K562 (cell line): ENCODE data around the gene ZNF814. TPM values are rescaled to one million over a fixed set of nuclear protein-coding genes. Genes with fewer than 3 reads are reported as not detected.
"Not testable (repeated sequence)": the region's sequence is repeated elsewhere in the genome, so short reads cannot be mapped to it uniquely, and the experiment has no call there.

Source experiments
- ATAC-seq: fragments of 200-7000 bp; cut with Tn5 transposase; 3 replicates; pipeline ENCODE4 v1.9.1; 2020; ENCODE audit warnings: moderate library complexity
- BruUV-seq: library from RNA; stranded (reverse); fragments of 400-500 nt; replicated peaks from 2 replicates; lab custom pipeline; 2021; lab: Mats Ljungman, UMichigan
- CTCF ChIA-PET: fragments of 300-600 bp; formaldehyde crosslinking; extraction: SDS; loops from one replicate; lab custom pipeline; 2021; ENCODE audit warnings: low intra/inter-chr PET ratio; lab: Yijun Ruan, JAX
- POLR2A ChIA-PET: fragments of 300-600, 350-650 bp; sonication (Branson Sonifier 250); formaldehyde crosslinking; extraction: SDS; loops from one replicate; lab custom pipeline; 2021; ENCODE audit warnings: antibody characterized with exemption, inconsistent platforms; lab: Yijun Ruan, JAX
- DNase-seq, 4 experiments: peaks; one replicate each; pipeline versions ENCODE4 v3.0.0 to v3.0.0-alpha.2; 2011 to 2018; ENCODE audit warnings: low spot score in 3 of 4, mixed read lengths in 3 of 4; ENCODE audit errors: extremely low read depth in 1 of 4
- FAIRE-seq: peaks from 2 replicates; lab custom pipeline; 2011; peaks lifted over from hg19 to GRCh38; lab: Jason Lieb, UNC
- H2AFZ ChIP-seq: 2 replicates; pipeline ENCODE4 v1.6.0; 2011; ENCODE audit warnings: low read depth, low read length, control low read depth, inconsistent platforms
- H3K27ac ChIP-seq: fragments of 200-600 bp; 3 replicates; pipeline ENCODE4 v1.8.0; 2011; ENCODE audit warnings: low read depth, mild to moderate bottlenecking, control low read depth, inconsistent platforms, low read length, moderate library complexity, mixed read lengths; ENCODE audit errors: extremely low read depth
- H3K27me3 ChIP-seq, 2 experiments: fragments of 300-600 bp in 1 of 2; 2 replicates in 1 of 2; 3 replicates in 1 of 2; pipeline versions ENCODE4 v1.6.0 to v1.8.0; 2011; ENCODE audit warnings: inconsistent platforms in 2 of 2, low read length in 2 of 2, mild to moderate bottlenecking in 1 of 2, mixed read lengths in 1 of 2, moderate library complexity in 1 of 2; ENCODE audit not compliant: control insufficient read depth in 2 of 2, insufficient read depth in 2 of 2
- H3K36me3 ChIP-seq: fragments of 300-600 bp; 3 replicates; pipeline ENCODE4 v1.8.0; 2011; ENCODE audit warnings: mild to moderate bottlenecking, low read length, inconsistent platforms; ENCODE audit not compliant: control insufficient read depth, insufficient read depth
- H3K4me1 ChIP-seq, 2 experiments: fragments of 200-600 bp in 1 of 2; replicated peaks in 1 of 2; 2 replicates in 1 of 2; 3 replicates in 1 of 2; pipeline versions ENCODE4 v1.5.1 to v1.8.0; 2011; ENCODE audit warnings: inconsistent platforms in 2 of 2, low read length in 2 of 2, mild to moderate bottlenecking in 1 of 2, mixed read lengths in 1 of 2, moderate library complexity in 1 of 2; ENCODE audit not compliant: control insufficient read depth in 2 of 2, insufficient read depth in 2 of 2
- H3K4me2 ChIP-seq: 2 replicates; pipeline ENCODE4 v1.6.1; 2011; ENCODE audit warnings: low read length, control low read depth, inconsistent platforms, mixed read lengths; ENCODE audit not compliant: insufficient read depth
- H3K4me3 ChIP-seq: fragments of 200-600 bp; sonication (generic), shearing (Covaris generic); 2 replicates; pipeline ENCODE4 v1.5.1; 2016; ENCODE audit warnings: control low read depth, inconsistent platforms
- H3K79me2 ChIP-seq: fragments of 200-600 bp; 3 replicates; pipeline ENCODE4 v1.8.0; 2011; ENCODE audit warnings: low read length, inconsistent platforms; ENCODE audit not compliant: control insufficient read depth, insufficient read depth
- H3K9ac ChIP-seq, 2 experiments: 2 replicates each; pipeline versions ENCODE4 v1.6.0 to v1.6.1; 2011; ENCODE audit warnings: low read depth in 2 of 2, low read length in 2 of 2, control low read depth in 1 of 2, inconsistent platforms in 1 of 2, mild to moderate bottlenecking in 1 of 2, mixed read lengths in 1 of 2; ENCODE audit not compliant: insufficient read depth in 1 of 2
- H3K9me1 ChIP-seq: one replicate; pipeline ENCODE4 v1.6.0; 2011; ENCODE audit warnings: inconsistent platforms, mild to moderate bottlenecking, low read length, moderate library complexity; ENCODE audit not compliant: control insufficient read depth, insufficient read depth
- H3K9me3 ChIP-seq: replicated peaks from 2 replicates; pipeline ENCODE4 v1.5.1; 2011; ENCODE audit warnings: low read depth, low read length, inconsistent platforms; ENCODE audit not compliant: control insufficient read depth, insufficient read depth
- H4K20me1 ChIP-seq: replicated peaks from 2 replicates; pipeline ENCODE4 v1.6.1; 2011; ENCODE audit warnings: low read length, inconsistent platforms, mixed read lengths; ENCODE audit not compliant: control insufficient read depth, insufficient read depth
- NRF1 ChIP-seq, 2 experiments: fragments of 450-650 bp; IDR thresholded peaks in 1 of 2; conservative IDR thresholded peaks in 1 of 2; 2 replicates each; pipeline ENCODE4 v1.6.1; 2014; ENCODE audit warnings: mild to moderate bottlenecking in 2 of 2
- WGBS: fragments of 100-300 bp; shearing (Covaris generic); methylation state at CpG from one replicate; pipeline ENCODE4 v1.1.6; 2016; ENCODE audit warnings: low coverage, mixed read lengths; ENCODE audit not compliant: insufficient coverage; ENCODE audit errors: missing lambda C conversion rate; 5-methylcytosine and 5-hydroxymethylcytosine counted together
- in situ Hi-C: fragments of 300-500 bp; cut with MboI; formaldehyde crosslinking; loops from 4 replicates; pipeline ENCODE4 v1.15.0; 2018; ENCODE audit warnings: inconsistent platforms, mixed read lengths
- intact Hi-C: fragments of 100-400 bp; cut with micrococcal nuclease; formaldehyde crosslinking; loops from 2 replicates; pipeline ENCODE4 v1.14.2; 2022
- polyA plus RNA-seq, 8 experiments: library from polyadenylated mRNA; depleted of rRNA in 4 of 8; stranded (reverse) in 5 of 8; unstranded in 3 of 8; fragments of >200 nt; fragmentation: Nextera tagmentation in 2 of 8; fragmentation: Illumina TruSeq in 1 of 8; extraction: Ambion mirVana in 2 of 8; extraction: Trizol in 1 of 8; gene quantifications; 2 replicates each; pipeline versions ENCODE4 v1.2.1 to v1.2.3, GENCODE V29; 2011 to 2014; ENCODE audit warnings: inconsistent platforms in 1 of 8, missing spikeins in 1 of 8
- total RNA-seq, 7 experiments: library from RNA; depleted of rRNA in 6 of 7; stranded (reverse); fragments of >200 nt in 6 of 7; fragmentation: Illumina TruSeq in 2 of 7; extraction: Trizol in 2 of 7; gene quantifications; 2 replicates each; pipeline versions ENCODE4 v1.2.1 to v1.2.3, GENCODE V29; 2011 to 2021; ENCODE audit warnings: low replicate concordance in 1 of 7

ZNF814 gene
- total and polyA plus RNA-seq, 9 of the 15 experiments (the other 6 are each of a cell fraction or from before 2014, with no cell fraction given) = 0.42 to 3.5 (median 1.9) TPM

DNA sequence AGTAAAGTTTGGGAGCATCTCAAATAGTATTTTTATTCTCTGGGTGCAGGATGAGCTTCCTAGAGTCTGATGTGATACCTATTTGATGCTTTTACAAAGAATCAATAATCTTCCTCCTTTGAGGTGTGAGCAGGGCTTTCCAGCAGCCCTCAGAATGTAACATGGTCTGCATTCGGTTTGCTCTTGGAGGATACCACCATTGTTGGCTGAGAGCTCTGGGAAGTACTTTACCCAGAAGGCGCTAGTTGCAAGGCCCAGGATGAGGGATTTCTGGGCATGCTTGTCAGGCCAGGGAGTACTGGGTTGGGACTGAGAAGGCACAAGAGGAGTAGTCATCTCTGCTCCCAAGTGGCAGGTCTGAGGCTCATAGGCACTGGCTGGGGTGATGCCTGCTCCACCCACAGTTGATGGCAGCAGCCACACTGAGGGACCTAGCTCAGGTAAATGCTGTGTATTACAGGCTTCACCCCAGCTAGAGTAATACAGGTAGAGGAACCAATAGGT lies 39.6 kb downstream of the ZNF814 start:
- in situ Hi-C loops, DNase-seq, H3K4me1 ChIP-seq, intact Hi-C loops, H4K20me1 ChIP-seq, BruUV-seq, H3K9me3 ChIP-seq, H3K27me3 ChIP-seq, FAIRE-seq, CTCF ChIA-PET, H3K9me1 ChIP-seq: not testable (repeated sequence)
- peak overlapping the region; percentile 92 for H3K4me2 ChIP-seq
- H2AFZ ChIP-seq = peak overlapping the region; percentile 44
- peak; percentile 60 for ATAC-seq
- POLR2A ChIA-PET = interaction anchor here (0.6 to 1.2 kb wide), 4 partner anchors 20 to 527 kb away, joined by 3 to 9 read pairs (median 4); no protein-coding TSS in a partner anchor
- H3K4me3 ChIP-seq = peak overlapping the region; percentile 73
- H3K79me2 ChIP-seq = peaks cover 57% of the 10 kb centered on the region
- peak in 1 of 2 experiments; percentile 31; a peak in 2 of 4 replicates for TF ChIP-seq NRF1 (conservative IDR thresholded peaks at IDR 0.05 in 1 of 2, IDR thresholded peaks at IDR 0.05 in 1 of 2)
- H3K9ac ChIP-seq = peak overlapping the region; percentile 86 to 99; a peak in 2 of 4 replicates
- WGBS = 19% methylated on average over 2 of the region's 2 CpGs
- peak overlapping the region; percentile 86; the same call in 2 of the 3 replicates for H3K27ac ChIP-seq
- H3K36me3 ChIP-seq = peaks cover 46% of the 10 kb centered on the region; the same call in 2 of the 3 replicates

DNA sequence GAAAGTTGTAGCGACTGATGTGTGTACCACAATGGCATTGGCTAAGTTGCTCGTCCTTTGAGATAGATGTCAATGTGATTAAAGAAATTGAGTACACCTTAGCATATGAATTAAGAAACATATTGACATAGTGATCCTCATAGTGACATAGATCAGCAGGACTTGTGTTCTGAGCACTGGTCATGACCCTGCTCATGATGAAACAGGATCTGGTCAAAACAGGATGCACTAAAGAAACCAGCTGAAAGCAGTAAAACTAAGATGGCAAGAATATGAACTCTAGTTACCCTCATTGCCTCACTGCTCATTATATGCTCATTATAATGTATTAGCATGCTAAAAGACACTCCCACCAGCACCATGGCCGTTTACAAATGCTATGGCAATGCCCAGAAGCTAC lies 41.7 kb downstream of the ZNF814 start:
- ATAC-seq, H3K27me3 ChIP-seq, H3K4me3 ChIP-seq, CTCF ChIA-PET, H3K27ac ChIP-seq, H3K4me2 ChIP-seq, FAIRE-seq, H2AFZ ChIP-seq, intact Hi-C loops, H4K20me1 ChIP-seq, H3K9me3 ChIP-seq, in situ Hi-C loops, H3K4me1 ChIP-seq, DNase-seq, H3K9me1 ChIP-seq, BruUV-seq, H3K9ac ChIP-seq: not testable (repeated sequence)
- peaks cover 54% of the 10 kb centered on the region for H3K79me2 ChIP-seq
- 94% methylated on average over 3 of the region's 3 CpGs for WGBS
- H3K36me3 ChIP-seq = peaks cover 45% of the 10 kb centered on the region; the same call in 2 of the 3 replicates
- POLR2A ChIA-PET = interaction anchor here (0.7 to 1.2 kb wide), 2 partner anchors 15 to 393 kb away, joined by 3 to 4 read pairs; no protein-coding TSS in a partner anchor
